A549 (cell line): ENCODE results near the gene EIF4B. TPM values are rescaled to one million over a fixed set of nuclear protein-coding genes. Genes with fewer than 3 reads are reported as not detected.
A peak's percentile ranks its signal among the peaks of the same experiment; 100 is the strongest.

Experiments
- ATAC-seq, 2 experiments: fragments of 200-7000 bp in 1 of 2; fragments of >200 bp in 1 of 2; cut with Nextera tagmentation in 1 of 2; cut with Tn5 transposase in 1 of 2; 3 replicates each; pipeline versions ENCODE4 v1.8.0 to v1.9.1; 2018 to 2020; ENCODE audit warnings: mild to moderate bottlenecking in 1 of 2, moderate library complexity in 1 of 2
- CTCF ChIA-PET: fragments of 300-600 bp; sonication (Branson Sonifier 250); formaldehyde crosslinking; extraction: SDS; loops from one replicate; lab custom pipeline; 2021; ENCODE audit warnings: antibody characterized with exemption, inconsistent platforms; lab: Yijun Ruan, JAX
- POLR2A ChIA-PET: fragments of 350-600 bp; formaldehyde crosslinking; extraction: SDS; loops from one replicate; lab custom pipeline; 2021; ENCODE audit warnings: antibody characterized with exemption, inconsistent platforms; lab: Yijun Ruan, JAX
- DNase-seq, 2 experiments: peaks; one replicate each; pipeline versions ENCODE4 v3.0.0 to v3.0.0-alpha.2; 2011 to 2016; ENCODE audit warnings: low read depth in 1 of 2, low spot score in 1 of 2
- FAIRE-seq: peaks from 2 replicates; lab custom pipeline; 2011; peaks lifted over from hg19 to GRCh38; lab: Jason Lieb, UNC
- H3K27ac ChIP-seq, 2 experiments: fragments of >200 bp; sonication (Bioruptor Twin); formaldehyde crosslinking; 3 replicates each; pipeline ENCODE4 v1.5.1; 2016 to 2017
- H3K4me1 ChIP-seq: fragments of >200 bp; sonication (Bioruptor Twin); formaldehyde crosslinking; 3 replicates; pipeline ENCODE4 v1.6.1; 2016
- H3K4me2 ChIP-seq: fragments of >200 bp; sonication (Bioruptor Twin); formaldehyde crosslinking; 3 replicates; pipeline ENCODE4 v1.6.1; 2016
- H3K4me3 ChIP-seq: fragments of >200 bp; sonication (Bioruptor Twin); formaldehyde crosslinking; 3 replicates; pipeline ENCODE4 v1.5.1; 2016
- H3K9me3 ChIP-seq: fragments of >200 bp; sonication (Bioruptor Twin); formaldehyde crosslinking; 3 replicates; pipeline ENCODE4 v1.6.1; 2016
- BHLHE40 ChIP-seq: IDR thresholded peaks from 2 replicates; pipeline ENCODE4 v1.6.1; 2012; ENCODE audit warnings: low read depth, low read length, inconsistent platforms
- CBX8 ChIP-seq: fragments of 200-600 bp; sonication (generic); IDR thresholded peaks from 2 replicates; pipeline ENCODE4 v1.6.1; 2016
- CHD4 ChIP-seq: fragments of 200-600 bp; sonication (generic); IDR thresholded peaks from 2 replicates; pipeline ENCODE4 v1.6.1; 2016; ENCODE audit warnings: antibody characterized with exemption, mild to moderate bottlenecking, borderline replicate concordance
- EHF ChIP-seq: fragments of 250-450 bp; sonication (Bioruptor Pico); IDR thresholded peaks from 2 replicates; pipeline ENCODE4 v1.5.0; 2020; ENCODE audit warnings: mild to moderate bottlenecking
- EHMT2 ChIP-seq: fragments of 200-600 bp; sonication (generic); IDR thresholded peaks from 2 replicates; pipeline ENCODE4 v1.6.1; 2016; ENCODE audit warnings: antibody characterized with exemption, low read depth, mild to moderate bottlenecking, moderate library complexity
- EP300 ChIP-seq, 2 experiments: fragments of >200 bp; sonication (Bioruptor Twin); formaldehyde crosslinking; IDR thresholded peaks; 2 replicates in 1 of 2; 3 replicates in 1 of 2; pipeline ENCODE4 v1.6.1; 2016 to 2017
- FOSL2 ChIP-seq, 2 experiments: fragments of 450-650 bp in 1 of 2; fragments of >200 bp in 1 of 2; sonication (Bioruptor Twin) in 1 of 2; formaldehyde crosslinking; IDR thresholded peaks; 2 replicates each; pipeline versions ENCODE4 v1.5.0 to v1.6.1; 2016 to 2020; ENCODE audit warnings: mild to moderate bottlenecking in 1 of 2, moderate library complexity in 1 of 2
- FOXS1 ChIP-seq: fragments of 250-450 bp; sonication (Bioruptor Pico); IDR thresholded peaks from 2 replicates; pipeline ENCODE4 v1.5.0; 2020; ENCODE audit warnings: mild to moderate bottlenecking, moderate library complexity
- GATA3 ChIP-seq: IDR thresholded peaks from 2 replicates; pipeline ENCODE4 v1.6.1; 2012; ENCODE audit warnings: borderline replicate concordance
- HEYL ChIP-seq: fragments of 250-450 bp; sonication (Bioruptor Pico); IDR thresholded peaks from 2 replicates; pipeline ENCODE4 v1.8.0; 2021; ENCODE audit warnings: mild to moderate bottlenecking, moderate library complexity
- HOXB13 ChIP-seq: fragments of 250-450 bp; sonication (Bioruptor Pico); IDR thresholded peaks from 2 replicates; pipeline ENCODE4 v1.5.0; 2020; ENCODE audit warnings: low read depth, mild to moderate bottlenecking, moderate library complexity
- HOXB5 ChIP-seq: fragments of 250-450 bp; sonication (Bioruptor Pico); IDR thresholded peaks from 2 replicates; pipeline ENCODE4 v1.5.0; 2020; ENCODE audit warnings: mild to moderate bottlenecking, moderate library complexity
- JUN ChIP-seq, 2 experiments: fragments of >200 bp; sonication (Bioruptor Twin); formaldehyde crosslinking; IDR thresholded peaks; 2 replicates in 1 of 2; 3 replicates in 1 of 2; pipeline ENCODE4 v1.6.1; 2016 to 2017
- KDM1A ChIP-seq: fragments of 200-600 bp; sonication (generic); IDR thresholded peaks from 2 replicates; pipeline ENCODE4 v1.6.1; 2016; ENCODE audit warnings: low read depth, mild to moderate bottlenecking
- MAFK ChIP-seq: fragments of 450-650 bp; IDR thresholded peaks from 2 replicates; pipeline ENCODE4 v1.6.1; 2014; ENCODE audit not compliant: partially characterized antibody
- MAZ ChIP-seq: fragments of 150-350 bp; IDR thresholded peaks from 2 replicates; pipeline ENCODE4 v1.6.1; 2014; ENCODE audit warnings: antibody characterized with exemption, low read depth, low read length, borderline replicate concordance
- MYC ChIP-seq: IDR thresholded peaks from 2 replicates; pipeline ENCODE4 v1.6.1; 2012; ENCODE audit warnings: mild to moderate bottlenecking, inconsistent platforms, low read length, improper control_type of control experiment, borderline replicate concordance
- NFE2L2 ChIP-seq: fragments of 150-350 bp; conservative IDR thresholded peaks from 2 replicates; pipeline ENCODE4 v1.6.1; 2014; ENCODE audit warnings: low read length
- NR3C1 ChIP-seq: fragments of >200 bp; sonication (Bioruptor Twin); formaldehyde crosslinking; IDR thresholded peaks from 3 replicates; pipeline ENCODE4 v1.6.1; 2017
- PHF8 ChIP-seq: fragments of 200-600 bp; sonication (generic); IDR thresholded peaks from 2 replicates; pipeline ENCODE4 v1.6.1; 2016; ENCODE audit warnings: low read depth, mild to moderate bottlenecking, antibody characterized with exemption, moderate library complexity, borderline replicate concordance
- POLR2A ChIP-seq: IDR thresholded peaks from 2 replicates; pipeline ENCODE4 v1.6.1; 2012; ENCODE audit warnings: mild to moderate bottlenecking, low read length
- RFX5 ChIP-seq: fragments of 450-650 bp; IDR thresholded peaks from 2 replicates; pipeline ENCODE4 v1.7.1; 2014; ENCODE audit warnings: antibody characterized with exemption, mild to moderate bottlenecking, moderate library complexity
- SMC3 ChIP-seq: fragments of >200 bp; sonication (Bioruptor Twin); formaldehyde crosslinking; IDR thresholded peaks from 3 replicates; pipeline ENCODE4 v1.6.1; 2018; ENCODE audit warnings: inconsistent platforms
- SREBF2 ChIP-seq: fragments of 450-650 bp; IDR thresholded peaks from 2 replicates; pipeline ENCODE4 v1.6.1; 2014; ENCODE audit warnings: mild to moderate bottlenecking, moderate library complexity
- ZNF302 ChIP-seq: fragments of 250-450 bp; sonication (Bioruptor Pico); IDR thresholded peaks from 2 replicates; pipeline ENCODE4 v1.9.0; 2021; ENCODE audit warnings: inconsistent platforms, mild to moderate bottlenecking, moderate library complexity
- WGBS: methylation state at CpG from one replicate; pipeline ENCODE4 v1.1.6; 2017; ENCODE audit errors: missing lambda C conversion rate; 5-methylcytosine and 5-hydroxymethylcytosine counted together
- polyA plus RNA-seq, 4 experiments: library from polyadenylated mRNA; depleted of rRNA in 3 of 4; stranded (reverse); fragments of >200 nt; fragmentation: RNase III in 1 of 4; extraction: RNeasy Plus Mini Kit Qiagen cat#74134 plus additional on column Dnase treatment in 1 of 4; gene quantifications; 2 replicates in 3 of 4; 3 replicates in 1 of 4; pipeline ENCODE4 v1.2.3, GENCODE V29; 2011 to 2017
- TF ChIP-seq, protein P1 (sequence below): fragments of 200-600 bp; sonication (generic); IDR thresholded peaks from 2 replicates; pipeline ENCODE4 v1.6.1; 2016; ENCODE audit warnings: antibody characterized with exemption, mild to moderate bottlenecking, moderate library complexity
- TF ChIP-seq, protein P2 (sequence below): IDR thresholded peaks from 2 replicates; pipeline ENCODE4 v1.6.1; 2012; ENCODE audit warnings: low read depth, borderline replicate concordance
- TF ChIP-seq, protein P3 (sequence below): fragments of 450-650 bp; IDR thresholded peaks from 2 replicates; pipeline ENCODE4 v1.6.1; 2014; ENCODE audit warnings: antibody characterized with exemption
- TF ChIP-seq, protein P4 (sequence below): fragments of >200 bp; sonication (Bioruptor Twin); formaldehyde crosslinking; IDR thresholded peaks from 2 replicates; pipeline ENCODE4 v1.6.1; 2016
- TF ChIP-seq, protein P5 (sequence below): fragments of 250-450 bp; sonication (Bioruptor Pico); IDR thresholded peaks from 2 replicates; pipeline ENCODE4 v1.5.0; 2021; ENCODE audit warnings: mild to moderate bottlenecking, moderate library complexity, borderline replicate concordance
- TF ChIP-seq, protein P6 (sequence below): IDR thresholded peaks from 2 replicates; pipeline ENCODE4 v1.6.1; 2012

The EIF4B gene
- polyA plus RNA-seq, 2 of the 4 experiments (the other 2 are of a cell fraction): 377 to 650 TPM

DNA sequence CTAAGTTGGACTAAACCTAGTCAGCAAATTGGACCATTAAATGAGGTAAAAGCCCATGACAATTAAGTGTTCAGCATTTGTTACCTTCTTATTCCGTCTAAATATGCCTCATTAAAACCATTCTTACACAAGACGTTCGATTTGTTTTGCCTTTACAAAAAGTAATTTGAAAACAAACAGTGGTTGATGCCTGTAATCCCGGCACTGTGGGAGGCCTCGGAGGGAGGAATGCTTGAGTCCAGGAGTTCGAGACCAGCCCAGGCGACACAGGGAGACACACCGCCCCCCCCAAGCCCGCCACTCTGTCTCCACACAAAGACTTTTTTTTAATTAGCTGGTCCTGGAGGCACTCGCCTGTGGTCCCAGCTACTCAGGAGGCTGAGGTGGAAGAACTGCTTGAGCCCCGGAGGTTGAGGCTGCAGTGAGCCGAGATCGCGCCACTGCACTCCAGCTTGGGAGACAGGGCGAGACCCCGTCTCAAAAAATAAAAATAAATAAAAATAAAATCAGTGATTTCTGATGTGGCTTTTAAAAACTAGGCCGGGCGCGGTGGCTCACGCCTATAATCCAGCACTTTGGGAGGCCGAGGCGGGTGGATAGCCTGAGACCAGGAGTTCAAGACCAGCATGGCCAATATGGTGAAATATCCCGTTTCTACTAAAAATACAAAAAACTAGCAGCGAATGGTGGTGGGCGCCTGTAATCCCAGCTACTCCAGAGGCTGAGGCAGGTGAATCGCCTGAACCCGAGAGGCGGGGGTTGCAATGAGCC, 856 bp upstream of the EIF4B start:
- POLR2A ChIA-PET: interaction anchor here (0.5 to 3.5 kb wide), 25 partner anchors 8 to 858 kb away, joined by 3 to 44 read pairs (median 4); partner anchors contain the start of genes KRT8, TARBP2 and TNS2

DNA sequence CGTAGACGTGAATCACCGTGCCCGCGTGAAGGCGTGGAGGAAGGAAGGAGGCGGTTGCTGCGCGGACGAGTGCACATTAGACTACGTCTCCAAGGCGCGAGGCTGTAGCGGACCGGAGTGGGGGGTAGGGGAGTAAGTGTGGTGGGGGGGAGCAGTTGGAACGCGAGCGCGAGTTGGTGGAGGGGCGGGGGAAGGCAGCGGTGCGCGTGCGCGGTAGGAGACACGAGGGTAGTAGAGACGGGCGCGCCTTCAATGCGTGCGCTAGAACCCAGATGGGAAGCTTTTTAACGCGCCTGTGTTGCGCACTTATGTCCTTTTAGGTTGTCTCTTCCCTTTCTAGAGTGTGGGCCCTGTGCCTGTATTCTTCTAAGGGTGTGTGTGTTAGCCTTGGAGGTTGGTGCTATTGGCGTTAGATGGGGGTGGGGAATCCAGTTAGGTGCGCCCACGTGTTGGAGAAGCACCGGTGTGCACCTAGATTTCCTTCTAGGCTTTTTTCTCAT, 604 bp downstream of the EIF4B start:
- ChIA-PET POLR2A (interaction anchor here (0.6 to 3.5 kb wide), 21 partner anchors 8 to 982 kb away, joined by 3 to 44 read pairs (median 5); partner anchors contain the start of genes KRT8, TARBP2 and TNS2), CTCF (interaction anchor here (1.7 to 4.0 kb wide), 4 partner anchors 13 to 122 kb away, joined by 3 to 32 read pairs (median 12); partner anchors contain the start of gene KRT8)
- FAIRE-seq (no peak), DNase-seq (peak; percentile 88 to 93), ATAC-seq (peak; percentile 77)
- Histone ChIP-seq H3K9me3 (no peaks in the 10 kb centered on the region), H3K27ac (peak overlapping the region; percentile 95 to 99), H3K4me1 (peaks cover 51% of the 10 kb centered on the region), H3K4me3 (peak overlapping the region; percentile 88), H3K4me2 (peak overlapping the region; percentile 80)
- WGBS: 1% methylated on average over 28 of the region's 38 CpGs
- no peak for TF ChIP-seq NR3C1
- no peak for TF ChIP-seq MAZ
- no peak for TF ChIP-seq EHF (CRISPR knock-in tag)
- TF ChIP-seq MYC: peak; percentile 91
- peak; percentile 25 to 58; a peak in 2 of 5 replicates for TF ChIP-seq JUN (IDR thresholded peaks at IDR 0.05)
- no peak for TF ChIP-seq HOXB5 (CRISPR knock-in tag)
- TF ChIP-seq PHF8: no peak
- TF ChIP-seq BHLHE40: no peak
- no peak for TF ChIP-seq GATA3
- TF ChIP-seq FOXS1 (CRISPR knock-in tag): no peak
- no peak for TF ChIP-seq KDM1A
- TF ChIP-seq, protein P1, sequence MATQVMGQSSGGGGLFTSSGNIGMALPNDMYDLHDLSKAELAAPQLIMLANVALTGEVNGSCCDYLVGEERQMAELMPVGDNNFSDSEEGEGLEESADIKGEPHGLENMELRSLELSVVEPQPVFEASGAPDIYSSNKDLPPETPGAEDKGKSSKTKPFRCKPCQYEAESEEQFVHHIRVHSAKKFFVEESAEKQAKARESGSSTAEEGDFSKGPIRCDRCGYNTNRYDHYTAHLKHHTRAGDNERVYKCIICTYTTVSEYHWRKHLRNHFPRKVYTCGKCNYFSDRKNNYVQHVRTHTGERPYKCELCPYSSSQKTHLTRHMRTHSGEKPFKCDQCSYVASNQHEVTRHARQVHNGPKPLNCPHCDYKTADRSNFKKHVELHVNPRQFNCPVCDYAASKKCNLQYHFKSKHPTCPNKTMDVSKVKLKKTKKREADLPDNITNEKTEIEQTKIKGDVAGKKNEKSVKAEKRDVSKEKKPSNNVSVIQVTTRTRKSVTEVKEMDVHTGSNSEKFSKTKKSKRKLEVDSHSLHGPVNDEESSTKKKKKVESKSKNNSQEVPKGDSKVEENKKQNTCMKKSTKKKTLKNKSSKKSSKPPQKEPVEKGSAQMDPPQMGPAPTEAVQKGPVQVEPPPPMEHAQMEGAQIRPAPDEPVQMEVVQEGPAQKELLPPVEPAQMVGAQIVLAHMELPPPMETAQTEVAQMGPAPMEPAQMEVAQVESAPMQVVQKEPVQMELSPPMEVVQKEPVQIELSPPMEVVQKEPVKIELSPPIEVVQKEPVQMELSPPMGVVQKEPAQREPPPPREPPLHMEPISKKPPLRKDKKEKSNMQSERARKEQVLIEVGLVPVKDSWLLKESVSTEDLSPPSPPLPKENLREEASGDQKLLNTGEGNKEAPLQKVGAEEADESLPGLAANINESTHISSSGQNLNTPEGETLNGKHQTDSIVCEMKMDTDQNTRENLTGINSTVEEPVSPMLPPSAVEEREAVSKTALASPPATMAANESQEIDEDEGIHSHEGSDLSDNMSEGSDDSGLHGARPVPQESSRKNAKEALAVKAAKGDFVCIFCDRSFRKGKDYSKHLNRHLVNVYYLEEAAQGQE: no peak
- no peak for TF ChIP-seq EHMT2
- no peak for TF ChIP-seq CBX8
- no peak for TF ChIP-seq RFX5
- TF ChIP-seq, protein P2, sequence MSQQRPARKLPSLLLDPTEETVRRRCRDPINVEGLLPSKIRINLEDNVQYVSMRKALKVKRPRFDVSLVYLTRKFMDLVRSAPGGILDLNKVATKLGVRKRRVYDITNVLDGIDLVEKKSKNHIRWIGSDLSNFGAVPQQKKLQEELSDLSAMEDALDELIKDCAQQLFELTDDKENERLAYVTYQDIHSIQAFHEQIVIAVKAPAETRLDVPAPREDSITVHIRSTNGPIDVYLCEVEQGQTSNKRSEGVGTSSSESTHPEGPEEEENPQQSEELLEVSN: no peak
- no peak for TF ChIP-seq CHD4
- TF ChIP-seq HEYL (CRISPR knock-in tag): no peak
- TF ChIP-seq, protein P3, sequence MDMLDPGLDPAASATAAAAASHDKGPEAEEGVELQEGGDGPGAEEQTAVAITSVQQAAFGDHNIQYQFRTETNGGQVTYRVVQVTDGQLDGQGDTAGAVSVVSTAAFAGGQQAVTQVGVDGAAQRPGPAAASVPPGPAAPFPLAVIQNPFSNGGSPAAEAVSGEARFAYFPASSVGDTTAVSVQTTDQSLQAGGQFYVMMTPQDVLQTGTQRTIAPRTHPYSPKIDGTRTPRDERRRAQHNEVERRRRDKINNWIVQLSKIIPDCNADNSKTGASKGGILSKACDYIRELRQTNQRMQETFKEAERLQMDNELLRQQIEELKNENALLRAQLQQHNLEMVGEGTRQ: peak; percentile 65
- peak; percentile 56 for TF ChIP-seq POLR2A
- TF ChIP-seq SMC3: no peak

More for the DNA sequence above, 856 bp upstream of the EIF4B start:
- peak in 1 of 2 experiments; percentile 33 for DNase-seq
- peak overlapping the region; percentile 88 for H3K4me2 ChIP-seq
- peaks cover 41% of the 10 kb centered on the region for H3K4me1 ChIP-seq
- H3K4me3 ChIP-seq: peak overlapping the region; percentile 88
- peak in 1 of 2 experiments; percentile 2; a peak in 1 of 6 replicates for ATAC-seq
- CTCF ChIA-PET: interaction anchor here (0.6 to 4.0 kb wide), 8 partner anchors 12 to 127 kb away, joined by 3 to 32 read pairs (median 4); no protein-coding TSS in a partner anchor
- peak overlapping the region; percentile 93 to 95 for H3K27ac ChIP-seq
- FAIRE-seq: no peak
- H3K9me3 ChIP-seq: no peaks in the 10 kb centered on the region
- 4% methylated on average over 28 of the region's 28 CpGs for WGBS
- TF ChIP-seq ZNF302 (no peak), RFX5 (no peak), PHF8 (peak; percentile 59; the same call in 1 of the 2 replicates), NFE2L2 (no peak), EP300 (IDR thresholded peaks at IDR 0.05) (no peak), EHMT2 (no peak), CHD4 (no peak; the same call in 1 of the 2 replicates), HOXB13 (CRISPR knock-in tag) (no peak), SREBF2 (no peak), MAFK (peak; percentile 38), FOSL2 (IDR thresholded peaks at IDR 0.05) (no peak), FOSL2 (CRISPR knock-in tag; IDR thresholded peaks at IDR 0.05) (no peak)
- TF ChIP-seq, protein P4, sequence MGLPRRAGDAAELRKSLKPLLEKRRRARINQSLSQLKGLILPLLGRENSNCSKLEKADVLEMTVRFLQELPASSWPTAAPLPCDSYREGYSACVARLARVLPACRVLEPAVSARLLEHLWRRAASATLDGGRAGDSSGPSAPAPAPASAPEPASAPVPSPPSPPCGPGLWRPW: no peak
- TF ChIP-seq, protein P5, sequence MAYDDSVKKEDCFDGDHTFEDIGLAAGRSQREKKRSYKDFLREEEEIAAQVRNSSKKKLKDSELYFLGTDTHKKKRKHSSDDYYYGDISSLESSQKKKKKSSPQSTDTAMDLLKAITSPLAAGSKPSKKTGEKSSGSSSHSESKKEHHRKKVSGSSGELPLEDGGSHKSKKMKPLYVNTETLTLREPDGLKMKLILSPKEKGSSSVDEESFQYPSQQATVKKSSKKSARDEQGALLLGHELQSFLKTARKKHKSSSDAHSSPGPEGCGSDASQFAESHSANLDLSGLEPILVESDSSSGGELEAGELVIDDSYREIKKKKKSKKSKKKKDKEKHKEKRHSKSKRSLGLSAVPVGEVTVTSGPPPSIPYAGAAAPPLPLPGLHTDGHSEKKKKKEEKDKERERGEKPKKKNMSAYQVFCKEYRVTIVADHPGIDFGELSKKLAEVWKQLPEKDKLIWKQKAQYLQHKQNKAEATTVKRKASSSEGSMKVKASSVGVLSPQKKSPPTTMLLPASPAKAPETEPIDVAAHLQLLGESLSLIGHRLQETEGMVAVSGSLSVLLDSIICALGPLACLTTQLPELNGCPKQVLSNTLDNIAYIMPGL: no peak
- TF ChIP-seq, protein P6, sequence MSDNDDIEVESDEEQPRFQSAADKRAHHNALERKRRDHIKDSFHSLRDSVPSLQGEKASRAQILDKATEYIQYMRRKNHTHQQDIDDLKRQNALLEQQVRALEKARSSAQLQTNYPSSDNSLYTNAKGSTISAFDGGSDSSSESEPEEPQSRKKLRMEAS: no peak
